Endothelial cell of umbilical vein (primary cell): ENCODE measurements around the gene CPVL. TPM values are rescaled to one million over a fixed set of nuclear protein-coding genes. Genes with fewer than 3 reads are reported as not detected.

Source experiments
- BruUV-seq: library from RNA; stranded (reverse); fragments of 400-500 nt; replicated peaks from 2 replicates; lab custom pipeline; 2021; lab: Mats Ljungman, UMichigan
- CTCF ChIA-PET: fragments of 300-600, 350-600 bp; sonication (Branson Sonifier 250); formaldehyde crosslinking; loops from one replicate; lab custom pipeline; 2021; ENCODE audit warnings: antibody characterized with exemption, inconsistent platforms; lab: Charles Lee
- POLR2A ChIA-PET: fragments of 300-600, 350-600 bp; sonication (Branson Sonifier 250); formaldehyde crosslinking; loops from one replicate; lab custom pipeline; 2021; ENCODE audit warnings: antibody characterized with exemption, inconsistent platforms; lab: Charles Lee
- DNase-seq: peaks from one replicate; pipeline ENCODE4 v3.0.0-alpha.2; 2011; ENCODE audit warnings: low read depth, low spot score
- FAIRE-seq: peaks from 2 replicates; lab custom pipeline; 2011; peaks lifted over from hg19 to GRCh38; lab: Jason Lieb, UNC
- H2AFZ ChIP-seq: 2 replicates; pipeline ENCODE4 v1.6.0; 2012; ENCODE audit warnings: low read depth, low read length, control low read depth, inconsistent platforms
- H3K27ac ChIP-seq: 2 replicates; pipeline ENCODE4 v1.5.1; 2011; ENCODE audit warnings: low read depth, mild to moderate bottlenecking, control low read depth, low read length, moderate library complexity; ENCODE audit not compliant: insufficient read depth
- H3K27me3 ChIP-seq, 2 experiments: 2 replicates each; pipeline versions ENCODE4 v1.6.0 to v1.6.1; 2011; ENCODE audit warnings: low read length in 2 of 2, mixed read lengths in 1 of 2; ENCODE audit not compliant: control insufficient read depth in 2 of 2, insufficient read depth in 2 of 2
- H3K36me3 ChIP-seq, 2 experiments: 2 replicates in 1 of 2; 3 replicates in 1 of 2; pipeline ENCODE4 v1.5.1; 2011; ENCODE audit warnings: low read length in 2 of 2, mild to moderate bottlenecking in 1 of 2, moderate library complexity in 1 of 2; ENCODE audit not compliant: control insufficient read depth in 2 of 2, insufficient read depth in 2 of 2; ENCODE audit errors: extremely low read depth in 1 of 2
- H3K4me1 ChIP-seq: 3 replicates; pipeline ENCODE4 v1.5.1; 2011; ENCODE audit warnings: mild to moderate bottlenecking, low read length; ENCODE audit not compliant: control insufficient read depth, insufficient read depth; ENCODE audit errors: extremely low read depth
- H3K4me2 ChIP-seq: 2 replicates; pipeline ENCODE4 v1.6.1; 2011; ENCODE audit warnings: low read length, control low read depth, mixed read lengths; ENCODE audit not compliant: insufficient read depth
- H3K4me3 ChIP-seq, 3 experiments: fragments of 200-600 bp in 1 of 3; sonication (generic), shearing (Covaris generic) in 1 of 3; replicated peaks in 1 of 3; 2 replicates each; pipeline ENCODE4 v1.5.1; 2011 to 2016; ENCODE audit warnings: control low read depth in 3 of 3, low read length in 3 of 3, mild to moderate bottlenecking in 2 of 3, inconsistent platforms in 1 of 3, low read depth in 1 of 3, moderate library complexity in 1 of 3; ENCODE audit not compliant: insufficient read depth in 1 of 3
- H3K79me2 ChIP-seq: 2 replicates; pipeline ENCODE4 v1.6.0; 2012; ENCODE audit warnings: low read length, inconsistent platforms; ENCODE audit not compliant: control insufficient read depth, insufficient read depth
- H3K9ac ChIP-seq: replicated peaks from 2 replicates; pipeline ENCODE3; 2011; ENCODE audit warnings: low read length, control low read depth; ENCODE audit not compliant: insufficient read depth; ENCODE audit errors: extremely low read depth
- H3K9me1 ChIP-seq: replicated peaks from 3 replicates; pipeline ENCODE4 v1.6.0; 2011; ENCODE audit warnings: mild to moderate bottlenecking, low read length; ENCODE audit not compliant: control insufficient read depth, insufficient read depth; ENCODE audit errors: extremely low read depth
- H3K9me3 ChIP-seq: replicated peaks from 2 replicates; pipeline ENCODE4 v1.5.1; 2012; ENCODE audit warnings: low read length, inconsistent platforms; ENCODE audit not compliant: control insufficient read depth, insufficient read depth
- H4K20me1 ChIP-seq: replicated peaks from 2 replicates; pipeline ENCODE3; 2011; ENCODE audit warnings: mild to moderate bottlenecking, low read length; ENCODE audit not compliant: control insufficient read depth, insufficient read depth; ENCODE audit errors: extremely low read depth
- CTCF ChIP-seq, 2 donors: IDR thresholded peaks; 1 replicate in 1 of 2; 2 replicates in 1 of 2; pipeline ENCODE4 v1.5.1; 2011; ENCODE audit warnings: low read length in 2 of 2, mild to moderate bottlenecking in 2 of 2, moderate library complexity in 2 of 2, control low read depth in 1 of 2, inconsistent platforms in 1 of 2, low read depth in 1 of 2; ENCODE audit not compliant: insufficient read depth in 1 of 2; ENCODE audit errors: extremely low read depth in 1 of 2
- EZH2 ChIP-seq: IDR thresholded peaks from 2 replicates; pipeline ENCODE4 v1.6.1; 2012; ENCODE audit warnings: borderline replicate concordance, low read depth, mild to moderate bottlenecking, moderate library complexity, low read length, inconsistent platforms; ENCODE audit not compliant: severe bottlenecking
- FOS ChIP-seq: IDR thresholded peaks from 2 replicates; pipeline ENCODE4 v1.6.1; 2011; ENCODE audit warnings: mild to moderate bottlenecking, low read length, moderate library complexity, borderline replicate concordance; ENCODE audit not compliant: insufficient read depth
- GATA2 ChIP-seq: IDR thresholded peaks from 2 replicates; pipeline ENCODE4 v1.7.0; 2011; ENCODE audit warnings: low read depth, mild to moderate bottlenecking, moderate library complexity, mixed read lengths, low read length; ENCODE audit not compliant: insufficient read length, insufficient read depth
- JUN ChIP-seq: IDR thresholded peaks from 2 replicates; pipeline ENCODE4 v1.6.1; 2011; ENCODE audit warnings: borderline replicate concordance, low read depth; ENCODE audit not compliant: insufficient read length, insufficient read depth
- MAX ChIP-seq: IDR thresholded peaks from 2 replicates; pipeline ENCODE4 v1.6.1; 2011; ENCODE audit not compliant: insufficient read depth, insufficient read length
- MYC ChIP-seq: IDR thresholded peaks from one replicate; pipeline ENCODE4 v1.6.1; 2011; ENCODE audit warnings: mild to moderate bottlenecking, low read depth, low read length
- POLR2A ChIP-seq: IDR thresholded peaks from 2 replicates; pipeline ENCODE4 v1.6.1; 2012; ENCODE audit warnings: low read depth, mild to moderate bottlenecking, control low read depth, low read length
- POLR2AphosphoS5 ChIP-seq: IDR thresholded peaks from 2 replicates; pipeline ENCODE4 v1.6.1; 2012; ENCODE audit warnings: low read depth, mild to moderate bottlenecking, control low read depth, low read length, moderate library complexity; ENCODE audit not compliant: insufficient read depth
- dilution Hi-C: fragments of 300-500 bp; cut with MboI; formaldehyde crosslinking; loops from one replicate; pipeline ENCODE4 v1.15.0; 2019; ENCODE audit warnings: low sequenced_read_pairs; ENCODE audit not compliant: extremely low pct_ligation_motif_present
- intact Hi-C: fragments of 100-400 bp; cut with micrococcal nuclease; formaldehyde crosslinking; loops from one replicate; pipeline ENCODE4 v1.10.0; 2022
- polyA plus RNA-seq, 4 experiments: library from polyadenylated mRNA; depleted of rRNA in 3 of 4; stranded (reverse) in 3 of 4; unstranded in 1 of 4; fragments of >200 nt; gene quantifications; 2 replicates each; pipeline versions ENCODE4 v1.2.1 to v1.2.3, GENCODE V29; 2011 to 2012; ENCODE audit warnings: missing spikeins in 1 of 4
- total RNA-seq: library from RNA; stranded (reverse); gene quantifications from 2 replicates; pipeline ENCODE4 v1.2.3, GENCODE V29; 2021

CPVL gene
- total and polyA plus RNA-seq, 2 donors (not counting 3 experiments of a cell fraction or from before 2014, with no cell fraction given), result 0.14 TPM; not detected in 1

GRCh38 chr7:29146888-29147609 lies 712 bp upstream of the CPVL start:
- TF ChIP-seq MAX (no peak), FOS (no peak), MYC (no peak), POLR2A (no peak), POLR2AphosphoS5 (no peak), CTCF (IDR thresholded peaks at IDR 0.05; ENCODE audit: extremely low read depth in 1 of 2, insufficient read depth in 1 of 2, low read depth in 1 of 2, low read length in 2 of 2) (no peak), GATA2 (no peak), JUN (no peak), EZH2 (no peak)
- Histone ChIP-seq H3K9ac (no peak overlapping the region), H3K36me3 (no peaks in the 10 kb centered on the region), H3K9me3 (no peaks in the 10 kb centered on the region), H3K4me2 (no peak overlapping the region), H3K27ac (no peak overlapping the region), H3K27me3 (peaks cover 31 to 43% of the 10 kb centered on the region in 2 experiments), H3K4me1 (no peaks in the 10 kb centered on the region), H3K79me2 (no peaks in the 10 kb centered on the region), H3K9me1 (no peaks in the 10 kb centered on the region), H4K20me1 (no peaks in the 10 kb centered on the region), H3K4me3 (no peak overlapping the region), H2AFZ (no peak overlapping the region)
- DNase-seq (no peak), FAIRE-seq (no peak)
- POLR2A ChIA-PET, result no interaction called here
- dilution Hi-C loops, result no loop called here
- CTCF ChIA-PET, result interaction anchor here (1.0 to 1.3 kb wide), 3 partner anchors 10 to 225 kb away, joined by 3 read pairs; no protein-coding TSS in a partner anchor
- intact Hi-C loops, result no loop called here
- BruUV-seq, result no TSS peak
